ENCODE results near the gene BFSP1. TPM values are rescaled to one million over a fixed set of nuclear protein-coding genes. Genes with fewer than 3 reads are reported as not detected.

Gene BFSP1
- total and polyA plus RNA-seq, 2 of the 8 experiments (the other 6 are each of a cell fraction or from before 2014, with no cell fraction given), result 1.5 to 2.5 TPM

DNA sequence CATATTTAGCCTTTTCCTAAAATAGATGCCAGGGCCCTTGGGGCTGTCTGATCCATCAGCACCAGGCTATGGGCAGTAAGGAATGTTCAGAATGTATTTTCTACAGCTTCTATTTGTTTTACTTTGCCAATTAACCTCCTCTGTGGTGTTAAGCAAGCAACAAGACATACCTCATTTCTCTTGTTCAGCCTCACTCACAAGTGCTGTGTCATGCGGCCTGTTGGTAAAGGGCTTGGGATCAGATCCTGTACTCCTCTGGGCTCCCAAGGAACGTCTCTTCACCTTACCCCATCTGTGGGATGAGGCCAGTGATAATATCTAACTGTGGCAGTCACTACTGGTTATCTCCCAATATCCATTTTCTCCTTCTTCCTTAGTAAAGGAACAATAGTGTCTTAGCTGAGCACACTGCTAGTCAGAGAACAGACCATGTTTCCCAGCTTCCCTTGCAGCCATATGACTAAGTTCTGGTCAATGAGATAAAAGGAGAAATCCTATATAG, 31.7 kb upstream of the BFSP1 start (continued):
- TF ChIP-seq, protein P1, sequence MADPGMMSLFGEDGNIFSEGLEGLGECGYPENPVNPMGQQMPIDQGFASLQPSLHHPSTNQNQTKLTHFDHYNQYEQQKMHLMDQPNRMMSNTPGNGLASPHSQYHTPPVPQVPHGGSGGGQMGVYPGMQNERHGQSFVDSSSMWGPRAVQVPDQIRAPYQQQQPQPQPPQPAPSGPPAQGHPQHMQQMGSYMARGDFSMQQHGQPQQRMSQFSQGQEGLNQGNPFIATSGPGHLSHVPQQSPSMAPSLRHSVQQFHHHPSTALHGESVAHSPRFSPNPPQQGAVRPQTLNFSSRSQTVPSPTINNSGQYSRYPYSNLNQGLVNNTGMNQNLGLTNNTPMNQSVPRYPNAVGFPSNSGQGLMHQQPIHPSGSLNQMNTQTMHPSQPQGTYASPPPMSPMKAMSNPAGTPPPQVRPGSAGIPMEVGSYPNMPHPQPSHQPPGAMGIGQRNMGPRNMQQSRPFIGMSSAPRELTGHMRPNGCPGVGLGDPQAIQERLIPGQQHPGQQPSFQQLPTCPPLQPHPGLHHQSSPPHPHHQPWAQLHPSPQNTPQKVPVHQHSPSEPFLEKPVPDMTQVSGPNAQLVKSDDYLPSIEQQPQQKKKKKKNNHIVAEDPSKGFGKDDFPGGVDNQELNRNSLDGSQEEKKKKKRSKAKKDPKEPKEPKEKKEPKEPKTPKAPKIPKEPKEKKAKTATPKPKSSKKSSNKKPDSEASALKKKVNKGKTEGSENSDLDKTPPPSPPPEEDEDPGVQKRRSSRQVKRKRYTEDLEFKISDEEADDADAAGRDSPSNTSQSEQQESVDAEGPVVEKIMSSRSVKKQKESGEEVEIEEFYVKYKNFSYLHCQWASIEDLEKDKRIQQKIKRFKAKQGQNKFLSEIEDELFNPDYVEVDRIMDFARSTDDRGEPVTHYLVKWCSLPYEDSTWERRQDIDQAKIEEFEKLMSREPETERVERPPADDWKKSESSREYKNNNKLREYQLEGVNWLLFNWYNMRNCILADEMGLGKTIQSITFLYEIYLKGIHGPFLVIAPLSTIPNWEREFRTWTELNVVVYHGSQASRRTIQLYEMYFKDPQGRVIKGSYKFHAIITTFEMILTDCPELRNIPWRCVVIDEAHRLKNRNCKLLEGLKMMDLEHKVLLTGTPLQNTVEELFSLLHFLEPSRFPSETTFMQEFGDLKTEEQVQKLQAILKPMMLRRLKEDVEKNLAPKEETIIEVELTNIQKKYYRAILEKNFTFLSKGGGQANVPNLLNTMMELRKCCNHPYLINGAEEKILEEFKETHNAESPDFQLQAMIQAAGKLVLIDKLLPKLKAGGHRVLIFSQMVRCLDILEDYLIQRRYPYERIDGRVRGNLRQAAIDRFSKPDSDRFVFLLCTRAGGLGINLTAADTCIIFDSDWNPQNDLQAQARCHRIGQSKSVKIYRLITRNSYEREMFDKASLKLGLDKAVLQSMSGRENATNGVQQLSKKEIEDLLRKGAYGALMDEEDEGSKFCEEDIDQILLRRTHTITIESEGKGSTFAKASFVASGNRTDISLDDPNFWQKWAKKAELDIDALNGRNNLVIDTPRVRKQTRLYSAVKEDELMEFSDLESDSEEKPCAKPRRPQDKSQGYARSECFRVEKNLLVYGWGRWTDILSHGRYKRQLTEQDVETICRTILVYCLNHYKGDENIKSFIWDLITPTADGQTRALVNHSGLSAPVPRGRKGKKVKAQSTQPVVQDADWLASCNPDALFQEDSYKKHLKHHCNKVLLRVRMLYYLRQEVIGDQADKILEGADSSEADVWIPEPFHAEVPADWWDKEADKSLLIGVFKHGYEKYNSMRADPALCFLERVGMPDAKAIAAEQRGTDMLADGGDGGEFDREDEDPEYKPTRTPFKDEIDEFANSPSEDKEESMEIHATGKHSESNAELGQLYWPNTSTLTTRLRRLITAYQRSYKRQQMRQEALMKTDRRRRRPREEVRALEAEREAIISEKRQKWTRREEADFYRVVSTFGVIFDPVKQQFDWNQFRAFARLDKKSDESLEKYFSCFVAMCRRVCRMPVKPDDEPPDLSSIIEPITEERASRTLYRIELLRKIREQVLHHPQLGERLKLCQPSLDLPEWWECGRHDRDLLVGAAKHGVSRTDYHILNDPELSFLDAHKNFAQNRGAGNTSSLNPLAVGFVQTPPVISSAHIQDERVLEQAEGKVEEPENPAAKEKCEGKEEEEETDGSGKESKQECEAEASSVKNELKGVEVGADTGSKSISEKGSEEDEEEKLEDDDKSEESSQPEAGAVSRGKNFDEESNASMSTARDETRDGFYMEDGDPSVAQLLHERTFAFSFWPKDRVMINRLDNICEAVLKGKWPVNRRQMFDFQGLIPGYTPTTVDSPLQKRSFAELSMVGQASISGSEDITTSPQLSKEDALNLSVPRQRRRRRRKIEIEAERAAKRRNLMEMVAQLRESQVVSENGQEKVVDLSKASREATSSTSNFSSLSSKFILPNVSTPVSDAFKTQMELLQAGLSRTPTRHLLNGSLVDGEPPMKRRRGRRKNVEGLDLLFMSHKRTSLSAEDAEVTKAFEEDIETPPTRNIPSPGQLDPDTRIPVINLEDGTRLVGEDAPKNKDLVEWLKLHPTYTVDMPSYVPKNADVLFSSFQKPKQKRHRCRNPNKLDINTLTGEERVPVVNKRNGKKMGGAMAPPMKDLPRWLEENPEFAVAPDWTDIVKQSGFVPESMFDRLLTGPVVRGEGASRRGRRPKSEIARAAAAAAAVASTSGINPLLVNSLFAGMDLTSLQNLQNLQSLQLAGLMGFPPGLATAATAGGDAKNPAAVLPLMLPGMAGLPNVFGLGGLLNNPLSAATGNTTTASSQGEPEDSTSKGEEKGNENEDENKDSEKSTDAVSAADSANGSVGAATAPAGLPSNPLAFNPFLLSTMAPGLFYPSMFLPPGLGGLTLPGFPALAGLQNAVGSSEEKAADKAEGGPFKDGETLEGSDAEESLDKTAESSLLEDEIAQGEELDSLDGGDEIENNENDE (IDR thresholded peaks at IDR 0.05; ENCODE audit: insufficient replicate concordance, low read length), result no peak
- TF ChIP-seq, protein P2, sequence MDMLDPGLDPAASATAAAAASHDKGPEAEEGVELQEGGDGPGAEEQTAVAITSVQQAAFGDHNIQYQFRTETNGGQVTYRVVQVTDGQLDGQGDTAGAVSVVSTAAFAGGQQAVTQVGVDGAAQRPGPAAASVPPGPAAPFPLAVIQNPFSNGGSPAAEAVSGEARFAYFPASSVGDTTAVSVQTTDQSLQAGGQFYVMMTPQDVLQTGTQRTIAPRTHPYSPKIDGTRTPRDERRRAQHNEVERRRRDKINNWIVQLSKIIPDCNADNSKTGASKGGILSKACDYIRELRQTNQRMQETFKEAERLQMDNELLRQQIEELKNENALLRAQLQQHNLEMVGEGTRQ (IDR thresholded peaks at IDR 0.05; ENCODE audit: low read length), result no peak
